Measurements from ENCODE around the gene CACNA1I. TPM values are rescaled to one million over a fixed set of nuclear protein-coding genes. Genes with fewer than 3 reads are reported as not detected.
A peak's percentile ranks its signal among the peaks of the same experiment; 100 is the strongest.

CACNA1I gene
- total RNA-seq, 4 donors from 2014 or later: under 0.01 to 0.39 (median 0.33) TPM; not detected in 1

GRCh38 chr22:39534591-39535356, 35.8 kb upstream of the CACNA1I start:
- TF ChIP-seq EP300 (IDR thresholded peaks at IDR 0.05): no peak
- peak in 1 of 2 donors; percentile 54 for TF ChIP-seq POLR2AphosphoS5 (IDR thresholded peaks at IDR 0.05)
- TF ChIP-seq CTCF (IDR thresholded peaks at IDR 0.05): peak; percentile 95 to 99 (median 97)
- Histone ChIP-seq H3K9me3 (no peaks in the 10 kb centered on the region), H3K27me3 (no peaks in the 10 kb centered on the region), H3K27ac (replicated peaks in 1 of 4) (peak overlapping the region; percentile 6 to 51 (median 44)), H3K36me3 (peaks cover 0 to 14% (median 6%) of the 10 kb centered on the region in 4 donors), H3K4me1 (peaks cover 28 to 39% (median 34%) of the 10 kb centered on the region in 4 donors), H3K4me3 (peak overlapping the region in 3 of 4 donors; percentile 28 to 37 (median 29))
- intact Hi-C loops (cut with DNase I): loop anchor here (5.0 kb wide), 2 partner anchors 493 to 813 kb away; partner anchors contain the start of gene ADSL
- WGBS: 9% methylated on average over 9 of the region's 41 CpGs
- peak; percentile 94 for DNase-seq (ENCODE audit: extremely low spot score)

- Histone ChIP-seq H3K27ac (replicated peaks in 1 of 4) (no peak overlapping the region), H3K36me3 (peaks cover 0 to 8% (median under 1%) of the 10 kb centered on the region in 4 donors), H3K9me3 (no peaks in the 10 kb centered on the region), H3K4me1 (peaks cover 23 to 34% (median 29%) of the 10 kb centered on the region in 4 donors), H3K4me3 (no peak overlapping the region), H3K27me3 (no peaks in the 10 kb centered on the region)
- no peak for DNase-seq (ENCODE audit: extremely low spot score)
- 43% methylated on average over 7 of the region's 13 CpGs for WGBS
- intact Hi-C loops (cut with DNase I): loop anchor here (5.0 kb wide), 1 partner anchor 492 kb away; no protein-coding TSS in a partner anchor
- no peak for TF ChIP-seq POLR2A (IDR thresholded peaks at IDR 0.05; ENCODE audit: low read depth)
- TF ChIP-seq EP300 (IDR thresholded peaks at IDR 0.05): no peak
- TF ChIP-seq CTCF (IDR thresholded peaks at IDR 0.05): no peak
- TF ChIP-seq POLR2AphosphoS5 (IDR thresholded peaks at IDR 0.05): no peak
Measured at GRCh38 chr22:39535357-39535725, 35.2 kb upstream of the CACNA1I start.

- DNase-seq (ENCODE audit: extremely low spot score): no peak
- H3K27me3 ChIP-seq: no peaks in the 10 kb centered on the region
- H3K36me3 ChIP-seq: peaks cover 0 to 2% (median 0%) of the 10 kb centered on the region in 4 donors
- H3K27ac ChIP-seq (replicated peaks in 1 of 4): no peak overlapping the region
- no peak overlapping the region for H3K4me3 ChIP-seq
- TF ChIP-seq CTCF (IDR thresholded peaks at IDR 0.05) (no peak), POLR2A (IDR thresholded peaks at IDR 0.05; ENCODE audit: low read depth) (no peak), POLR2AphosphoS5 (IDR thresholded peaks at IDR 0.05) (no peak), EP300 (IDR thresholded peaks at IDR 0.05) (no peak)
- WGBS: 90% methylated on average over 6 of the region's 15 CpGs
- peaks cover 17 to 28% (median 23%) of the 10 kb centered on the region in 4 donors for H3K4me1 ChIP-seq
- intact Hi-C loops (cut with DNase I): loop anchor here (5.0 kb wide), 1 partner anchor 491 kb away; no protein-coding TSS in a partner anchor
- H3K9me3 ChIP-seq: no peaks in the 10 kb centered on the region
Measured at GRCh38 chr22:39535831-39536449, 34.6 kb upstream of the CACNA1I start.

- TF ChIP-seq CTCF (IDR thresholded peaks at IDR 0.05): no peak
- no peak for TF ChIP-seq POLR2A (IDR thresholded peaks at IDR 0.05; ENCODE audit: low read depth)
- TF ChIP-seq EP300 (IDR thresholded peaks at IDR 0.05): no peak
- no peak for TF ChIP-seq POLR2AphosphoS5 (IDR thresholded peaks at IDR 0.05)
- Histone ChIP-seq H3K4me3 (no peak overlapping the region), H3K9me3 (no peaks in the 10 kb centered on the region), H3K4me1 (peaks cover 9 to 20% (median 15%) of the 10 kb centered on the region in 4 donors), H3K27me3 (no peaks in the 10 kb centered on the region), H3K36me3 (no peaks in the 10 kb centered on the region), H3K27ac (replicated peaks in 1 of 4) (no peak overlapping the region)
- DNase-seq (ENCODE audit: extremely low spot score): no peak
- intact Hi-C loops (cut with DNase I): loop anchor here (5.0 kb wide), 1 partner anchor 491 kb away; no protein-coding TSS in a partner anchor
- 60% methylated on average over 8 of the region's 8 CpGs for WGBS
Measured at GRCh38 chr22:39536711-39537110, 33.8 kb upstream of the CACNA1I start.

All from esophagus muscularis mucosa (tissue), 4 donors.